HCT116 (cell line): ENCODE results near the gene P4HA2. TPM values are rescaled to one million over a fixed set of nuclear protein-coding genes. Genes with fewer than 3 reads are reported as not detected.

Experiments
- ATAC-seq: fragments of 200-7000 bp; cut with Tn5 transposase; 2 replicates; pipeline ENCODE4 v1.9.1; 2020; ENCODE audit warnings: mild to moderate bottlenecking, moderate library complexity
- BruUV-seq: library from RNA; stranded (reverse); fragments of 400-500 nt; replicated peaks from 2 replicates; lab custom pipeline; 2021; lab: Mats Ljungman, UMichigan
- CTCF ChIA-PET: fragments of 300-600 bp; sonication (Branson Sonifier 250); formaldehyde crosslinking; loops from one replicate; lab custom pipeline; 2021; ENCODE audit warnings: antibody characterized with exemption; lab: Charles Lee
- POLR2A ChIA-PET: fragments of 300-600, 350-600 bp; sonication (Branson Sonifier 250); formaldehyde crosslinking; loops from one replicate; lab custom pipeline; 2021; ENCODE audit warnings: antibody characterized with exemption; lab: Charles Lee
- RAD21 ChIA-PET, 2 experiments: fragments of 300-600 bp; sonication (Branson Sonifier 250); formaldehyde crosslinking; loops; one replicate each; lab custom pipeline; 2023; ENCODE audit warnings: low total read pairs in 2 of 2; ENCODE audit not compliant: uncharacterized antibody in 2 of 2, unreplicated experiment in 2 of 2, low non-redundant PET in 1 of 2; lab: Charles Lee
- DNase-seq: peaks from one replicate; pipeline ENCODE4 v3.0.0-alpha.2; 2010; ENCODE audit warnings: low read depth, low spot score
- H2AFZ ChIP-seq: fragments of 200-600 bp; shearing (Covaris generic), sonication (generic); 2 replicates; pipeline ENCODE4 v1.6.1; 2017; ENCODE audit warnings: low read depth, mixed run types, mixed read lengths, antibody characterized with exemption, low read length; ENCODE audit not compliant: poor library complexity, severe bottlenecking
- H3K27ac ChIP-seq: 2 replicates; pipeline ENCODE4 v1.5.1; 2012; ENCODE audit warnings: low read depth, low read length
- H3K27me3 ChIP-seq: fragments of 200-600 bp; sonication (generic); 2 replicates; pipeline ENCODE4 v1.6.1; 2016; ENCODE audit warnings: mixed run types, low read length, mixed read lengths; ENCODE audit not compliant: insufficient read depth
- H3K36me3 ChIP-seq, 2 experiments: fragments of 200-500 bp in 1 of 2; fragments of 200-600 bp in 1 of 2; sonication (Bioruptor generic) in 1 of 2; sonication (generic) in 1 of 2; 2 replicates each; pipeline versions ENCODE4 v1.5.1 to v1.6.1; 2014 to 2016; ENCODE audit warnings: low read length in 2 of 2, inconsistent platforms in 1 of 2, mixed read lengths in 1 of 2, mixed run types in 1 of 2; ENCODE audit not compliant: insufficient read depth in 2 of 2, control insufficient read depth in 1 of 2
- H3K4me1 ChIP-seq, 2 experiments: fragments of 200-600 bp in 1 of 2; sonication (generic) in 1 of 2; 2 replicates each; pipeline versions ENCODE4 v1.5.1 to v1.6.1; 2012 to 2017; ENCODE audit warnings: low read length in 2 of 2, inconsistent platforms in 1 of 2, mild to moderate bottlenecking in 1 of 2, mixed read lengths in 1 of 2, mixed run types in 1 of 2, moderate library complexity in 1 of 2; ENCODE audit not compliant: insufficient read depth in 2 of 2, control insufficient read depth in 1 of 2
- H3K4me2 ChIP-seq: fragments of 200-600 bp; sonication (generic); 2 replicates; pipeline ENCODE4 v1.6.1; 2017; ENCODE audit warnings: mixed run types, low read length, mixed read lengths
- H3K4me3 ChIP-seq, 2 experiments: fragments of 200-600 bp in 1 of 2; sonication (generic) in 1 of 2; replicated peaks in 1 of 2; 2 replicates each; pipeline ENCODE4 v1.5.1; 2011 to 2016; ENCODE audit warnings: low read length in 2 of 2, control low read depth in 1 of 2, low read depth in 1 of 2, mild to moderate bottlenecking in 1 of 2, mixed read lengths in 1 of 2, mixed run types in 1 of 2
- H3K79me2 ChIP-seq: fragments of 200-600 bp; sonication (generic); 2 replicates; pipeline ENCODE4 v1.6.1; 2017; ENCODE audit warnings: mild to moderate bottlenecking, mixed run types, low read length, moderate library complexity, mixed read lengths; ENCODE audit not compliant: insufficient read depth
- H3K9ac ChIP-seq: fragments of 200-600 bp; sonication (generic); 2 replicates; pipeline ENCODE4 v1.6.1; 2016; ENCODE audit warnings: low read length, mixed read lengths
- H3K9me2 ChIP-seq: fragments of 200-600 bp; sonication (generic), shearing (Covaris generic); 2 replicates; pipeline ENCODE4 v1.6.1; 2017; ENCODE audit warnings: mixed run types, mild to moderate bottlenecking, moderate library complexity; ENCODE audit not compliant: insufficient read depth
- H3K9me3 ChIP-seq, 2 experiments: fragments of 200-500 bp in 1 of 2; fragments of 200-600 bp in 1 of 2; sonication (Bioruptor generic) in 1 of 2; sonication (generic) in 1 of 2; 2 replicates each; pipeline ENCODE4 v1.6.1; 2014 to 2017; ENCODE audit warnings: low read length in 2 of 2, mixed read lengths in 2 of 2, inconsistent platforms in 1 of 2, low read depth in 1 of 2, mild to moderate bottlenecking in 1 of 2, mixed run types in 1 of 2, moderate library complexity in 1 of 2; ENCODE audit not compliant: control insufficient read depth in 1 of 2, insufficient read depth in 1 of 2
- H4K20me1 ChIP-seq: fragments of 200-600 bp; sonication (generic), shearing (Covaris generic); 2 replicates; pipeline ENCODE4 v1.6.1; 2017; ENCODE audit warnings: mixed run types, mild to moderate bottlenecking, moderate library complexity; ENCODE audit not compliant: insufficient read depth
- CEBPB ChIP-seq: IDR thresholded peaks from 2 replicates; pipeline ENCODE4 v1.6.1; 2012; ENCODE audit warnings: low read depth
- ELF1 ChIP-seq: IDR thresholded peaks from 2 replicates; pipeline ENCODE4 v1.6.1; 2012; ENCODE audit warnings: low read depth, borderline replicate concordance
- EZH2 ChIP-seq: fragments of 200-600 bp; sonication (generic); IDR thresholded peaks from 2 replicates; pipeline ENCODE4 v1.6.1; 2017; ENCODE audit warnings: antibody characterized with exemption, mixed run types
- FOSL1 ChIP-seq: IDR thresholded peaks from 2 replicates; pipeline ENCODE4 v1.6.1; 2012; ENCODE audit warnings: low read depth
- POLR2A ChIP-seq: IDR thresholded peaks from 2 replicates; pipeline ENCODE4 v1.7.0; 2011; ENCODE audit warnings: borderline replicate concordance; ENCODE audit not compliant: insufficient read depth, insufficient read length; ENCODE audit errors: extremely low read depth
- POLR2AphosphoS5 ChIP-seq: IDR thresholded peaks from 2 replicates; pipeline ENCODE4 v1.6.1; 2011; ENCODE audit warnings: mild to moderate bottlenecking, low read depth, low read length, moderate library complexity
- SIN3A ChIP-seq: IDR thresholded peaks from 2 replicates; pipeline ENCODE4 v1.6.1; 2012; ENCODE audit warnings: low read depth
- ZFX ChIP-seq: fragments of 450-650 bp; IDR thresholded peaks from 2 replicates; pipeline ENCODE4 v1.6.1; 2017
- intact Hi-C: fragments of 100-400 bp; cut with micrococcal nuclease; formaldehyde crosslinking; loops from 2 replicates; pipeline ENCODE4 v1.10.0; 2022
- total RNA-seq: library from RNA; stranded (reverse); gene quantifications from one replicate; pipeline ENCODE4 v1.2.1, GENCODE V29; 2021; ENCODE audit not compliant: unreplicated experiment
- TF ChIP-seq, protein P1 (sequence below): IDR thresholded peaks from 2 replicates; pipeline ENCODE4 v1.6.1; 2012
- TF ChIP-seq, protein P2 (sequence below): IDR thresholded peaks from 2 replicates; pipeline ENCODE4 v1.6.1; 2012

P4HA2 gene
- total RNA-seq, 1 experiment from 2014 or later = 29.0 TPM

DNA sequence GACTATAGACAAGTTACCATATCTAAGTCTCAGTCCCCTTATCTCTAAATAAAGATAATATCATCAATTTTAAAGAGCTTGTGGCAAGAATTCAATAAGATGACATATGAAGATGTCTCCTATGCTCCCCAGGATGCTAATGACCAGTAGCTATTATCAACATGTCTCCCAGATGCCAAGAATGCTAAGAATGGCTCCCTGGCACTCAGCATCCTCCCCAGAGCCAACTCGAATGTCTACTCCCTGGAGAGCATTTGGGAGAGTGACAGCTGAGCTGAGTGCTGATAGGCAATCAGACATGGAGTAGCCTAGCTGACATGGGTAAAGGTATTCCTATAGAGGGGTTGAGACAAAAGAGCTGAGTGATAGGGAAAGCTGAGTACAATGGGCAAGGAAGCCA, 15.9 kb downstream of the P4HA2 start:
- ATAC-seq = no peak
- no peak for DNase-seq
- Histone ChIP-seq H3K4me2 (no peak overlapping the region), H3K9me2 (no peaks in the 10 kb centered on the region), H3K27me3 (no peaks in the 10 kb centered on the region), H2AFZ (no peak overlapping the region), H3K4me3 (no peak overlapping the region), H3K9ac (no peak overlapping the region), H3K79me2 (no peaks in the 10 kb centered on the region), H3K36me3 (peaks cover 12 to 32% of the 10 kb centered on the region in 2 experiments), H4K20me1 (no peaks in the 10 kb centered on the region), H3K9me3 (no peaks in the 10 kb centered on the region), H3K4me1 (peaks cover 0 to 8% of the 10 kb centered on the region in 2 experiments; a peak in 2 of 4 replicates), H3K27ac (no peak overlapping the region)
- ChIA-PET POLR2A (no interaction called here), RAD21 (no interaction called here), CTCF (no interaction called here)
- no peak for TF ChIP-seq ELF1
- no peak for TF ChIP-seq POLR2A
- TF ChIP-seq POLR2AphosphoS5 = no peak
- no peak for TF ChIP-seq EZH2
- no peak for TF ChIP-seq FOSL1
- TF ChIP-seq SIN3A = no peak
- TF ChIP-seq, protein P1, sequence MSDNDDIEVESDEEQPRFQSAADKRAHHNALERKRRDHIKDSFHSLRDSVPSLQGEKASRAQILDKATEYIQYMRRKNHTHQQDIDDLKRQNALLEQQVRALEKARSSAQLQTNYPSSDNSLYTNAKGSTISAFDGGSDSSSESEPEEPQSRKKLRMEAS = no peak
- BruUV-seq = no TSS peak
- intact Hi-C loops = no loop called here

DNA sequence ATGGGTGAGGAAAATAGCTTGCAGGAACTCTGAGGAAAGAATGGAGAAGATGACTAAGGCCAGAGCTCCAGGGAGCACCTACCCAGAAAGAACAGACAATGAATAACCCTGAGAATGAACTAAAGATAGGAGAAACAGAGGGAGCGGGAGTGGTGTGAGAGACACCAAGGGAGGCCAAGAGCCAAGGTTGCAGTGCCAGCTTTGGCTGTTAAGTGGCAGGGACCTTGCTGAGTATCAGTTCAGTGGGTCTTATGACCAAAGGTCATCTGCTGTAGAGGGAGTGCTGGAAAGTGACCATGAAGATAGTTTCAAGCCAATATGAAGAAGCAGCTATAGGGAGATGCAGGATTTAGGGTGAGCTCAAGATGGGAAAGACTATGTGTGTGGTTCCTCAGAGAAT, 16.7 kb downstream of the P4HA2 start:
- H2AFZ ChIP-seq = no peak overlapping the region
- H3K27ac ChIP-seq = no peak overlapping the region
- H3K79me2 ChIP-seq = no peaks in the 10 kb centered on the region
- ChIA-PET RAD21 (no interaction called here), CTCF (no interaction called here), POLR2A (no interaction called here)
- no peaks in the 10 kb centered on the region for H3K9me2 ChIP-seq
- BruUV-seq = no TSS peak
- H3K9ac ChIP-seq = no peak overlapping the region
- intact Hi-C loops = no loop called here
- H3K36me3 ChIP-seq = peaks cover 11 to 25% of the 10 kb centered on the region in 2 experiments; a peak in 3 of 4 replicates
- H3K4me1 ChIP-seq = peaks cover 0 to 8% of the 10 kb centered on the region in 2 experiments; a peak in 2 of 4 replicates
- H3K27me3 ChIP-seq = no peaks in the 10 kb centered on the region
- no peak for ATAC-seq
- no peaks in the 10 kb centered on the region for H3K9me3 ChIP-seq
- no peak for TF ChIP-seq CEBPB
- no peak for TF ChIP-seq ZFX
- TF ChIP-seq, protein P2, sequence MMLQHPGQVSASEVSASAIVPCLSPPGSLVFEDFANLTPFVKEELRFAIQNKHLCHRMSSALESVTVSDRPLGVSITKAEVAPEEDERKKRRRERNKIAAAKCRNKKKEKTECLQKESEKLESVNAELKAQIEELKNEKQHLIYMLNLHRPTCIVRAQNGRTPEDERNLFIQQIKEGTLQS = no peak
- TF ChIP-seq EZH2 = no peak
- no peak for DNase-seq
- H4K20me1 ChIP-seq = no peaks in the 10 kb centered on the region
- H3K4me3 ChIP-seq = no peak overlapping the region
- no peak overlapping the region for H3K4me2 ChIP-seq
